Sigmoid colon (tissue), 4 donors: Measurements from ENCODE around the gene TDRD3.

Experiments
- CTCF ChIP-seq, 4 experiments: fragments of 450-650 bp in 3 of 4; fragments of 200-600 bp in 1 of 4; IDR thresholded peaks; one replicate each; pipeline ENCODE4 v1.5.1; 2016 to 2019; ENCODE audit warnings: antibody characterized with exemption in 4 of 4, mild to moderate bottlenecking in 3 of 4, moderate library complexity in 2 of 4
- EP300 ChIP-seq, 4 donors: sonication (generic); formaldehyde crosslinking; IDR thresholded peaks; one replicate each; pipeline ENCODE4 v1.6.1; 2017; ENCODE audit warnings: antibody characterized with exemption in 4 of 4

- no peak for TF ChIP-seq CTCF (IDR thresholded peaks at IDR 0.05)
- TF ChIP-seq EP300 (IDR thresholded peaks at IDR 0.05): no peak
Observed at GRCh38 chr13:60441761-60442160, 44.7 kb downstream of the TDRD3 start.
